OCI-LY3 (cell line): ENCODE results near the gene FSTL4.

Experiments used
- H2AFZ ChIP-seq: fragments of 200-600, 300-600 bp; shearing (Covaris generic); 2 replicates; pipeline ENCODE4 v1.6.0; 2014; ENCODE audit warnings: antibody characterized with exemption, low read depth, low read length
- H3K27ac ChIP-seq: fragments of 200-600, 300-600 bp; sonication (generic); 2 replicates; pipeline ENCODE4 v1.5.1; 2014; ENCODE audit warnings: mild to moderate bottlenecking, low read length, moderate library complexity, mixed read lengths
- H3K27me3 ChIP-seq: fragments of 200-600, 300-600 bp; sonication (generic); 2 replicates; pipeline ENCODE4 v1.6.1; 2014; ENCODE audit warnings: low read depth, low read length, mixed read lengths
- H3K36me3 ChIP-seq: fragments of 200-600, 300-600 bp; sonication (generic); replicated peaks from 2 replicates; pipeline ENCODE3; 2014; ENCODE audit warnings: low read depth, low read length, mixed read lengths
- H3K4me1 ChIP-seq: fragments of 300-600, 200-600 bp; sonication (generic); 2 replicates; pipeline ENCODE4 v1.6.1; 2014; ENCODE audit warnings: low read length, mixed read lengths
- H3K4me2 ChIP-seq: fragments of 200-600, 300-600 bp; sonication (generic); 2 replicates; pipeline ENCODE4 v1.6.1; 2014; ENCODE audit warnings: low read length, mixed read lengths
- H3K4me3 ChIP-seq: fragments of 300-600, 200-600 bp; sonication (generic); 2 replicates; pipeline ENCODE4 v1.5.1; 2014; ENCODE audit warnings: antibody characterized with exemption, mild to moderate bottlenecking, low read length, moderate library complexity
- H3K79me2 ChIP-seq: fragments of 300-600, 200-600 bp; shearing (Covaris generic); 2 replicates; pipeline ENCODE4 v1.6.1; 2014; ENCODE audit warnings: mild to moderate bottlenecking, low read length, mixed read lengths
- H3K9ac ChIP-seq: fragments of 300-600, 200-600 bp; shearing (Covaris generic); 2 replicates; pipeline ENCODE4 v1.6.0; 2014; ENCODE audit warnings: mild to moderate bottlenecking, low read length, moderate library complexity
- H3K9me3 ChIP-seq: fragments of 200-600, 300-600 bp; shearing (Covaris generic); 2 replicates; pipeline ENCODE4 v1.6.1; 2014; ENCODE audit warnings: low read length, mixed read lengths; ENCODE audit not compliant: insufficient read depth
- H4K20me1 ChIP-seq: fragments of 200-600, 300-600 bp; sonication (generic); 2 replicates; pipeline ENCODE4 v1.6.1; 2016; ENCODE audit warnings: low read length, mixed read lengths; ENCODE audit not compliant: insufficient read depth
- CTCF ChIP-seq: fragments of 200-600, 300-600 bp; sonication (generic); IDR thresholded peaks from 2 replicates; pipeline ENCODE4 v1.5.1; 2014; ENCODE audit warnings: antibody characterized with exemption, low read length, low read depth
- EZH2phosphoT487 ChIP-seq: fragments of 200-600 bp; shearing (Covaris generic); IDR thresholded peaks from 2 replicates; pipeline ENCODE4 v1.6.1; 2018; ENCODE audit warnings: antibody characterized with exemption, mixed run types, low read depth

Gene FSTL4

GRCh38 chr5:133471699-133472098, 140.6 kb downstream of the FSTL4 start:
- TF ChIP-seq CTCF: peak; percentile 19; the same call in 1 of the 2 replicates
- no peak for TF ChIP-seq EZH2phosphoT487
- no peak overlapping the region for H3K9ac ChIP-seq
- H3K4me1 ChIP-seq: no peaks in the 10 kb centered on the region
- no peaks in the 10 kb centered on the region for H4K20me1 ChIP-seq
- H3K27ac ChIP-seq: no peak overlapping the region
- H3K4me3 ChIP-seq: no peak overlapping the region
- H2AFZ ChIP-seq: no peak overlapping the region
- no peaks in the 10 kb centered on the region for H3K36me3 ChIP-seq
- peaks cover 2% of the 10 kb centered on the region; the same call in 1 of the 2 replicates for H3K27me3 ChIP-seq
- no peaks in the 10 kb centered on the region for H3K9me3 ChIP-seq
- no peak overlapping the region for H3K4me2 ChIP-seq
- no peaks in the 10 kb centered on the region for H3K79me2 ChIP-seq

- Histone ChIP-seq H3K36me3 (no peaks in the 10 kb centered on the region), H3K27me3 (no peaks in the 10 kb centered on the region; the same call in 1 of the 2 replicates)
- TF ChIP-seq EZH2phosphoT487 (no peak), CTCF (no peak)
Observed at GRCh38 chr5:133470841-133471240, 141.5 kb downstream of the FSTL4 start.

GRCh38 chr5:133469846-133470245, 142.5 kb downstream of the FSTL4 start:
- Histone ChIP-seq H3K4me3 (no peak overlapping the region), H3K9ac (no peak overlapping the region), H4K20me1 (no peaks in the 10 kb centered on the region), H3K9me3 (no peaks in the 10 kb centered on the region), H3K79me2 (no peaks in the 10 kb centered on the region), H3K4me2 (no peak overlapping the region), H3K4me1 (no peaks in the 10 kb centered on the region), H3K27me3 (no peaks in the 10 kb centered on the region; the same call in 1 of the 2 replicates), H3K27ac (no peak overlapping the region), H2AFZ (no peak overlapping the region), H3K36me3 (no peaks in the 10 kb centered on the region)
- TF ChIP-seq EZH2phosphoT487 (no peak), CTCF (no peak)

More at GRCh38 chr5:133470841-133471240, 141.5 kb downstream of the FSTL4 start:
- Histone ChIP-seq H3K4me3 (no peak overlapping the region), H3K27ac (no peak overlapping the region), H3K9me3 (no peaks in the 10 kb centered on the region), H2AFZ (no peak overlapping the region), H3K4me1 (no peaks in the 10 kb centered on the region), H4K20me1 (no peaks in the 10 kb centered on the region), H3K79me2 (no peaks in the 10 kb centered on the region), H3K9ac (no peak overlapping the region), H3K4me2 (no peak overlapping the region)

- Histone ChIP-seq H3K4me3 (no peak overlapping the region), H4K20me1 (no peaks in the 10 kb centered on the region), H3K36me3 (no peaks in the 10 kb centered on the region), H3K9ac (no peak overlapping the region), H3K4me2 (no peak overlapping the region), H2AFZ (no peak overlapping the region), H3K9me3 (no peaks in the 10 kb centered on the region), H3K79me2 (no peaks in the 10 kb centered on the region), H3K27ac (no peak overlapping the region), H3K4me1 (no peaks in the 10 kb centered on the region), H3K27me3 (no peaks in the 10 kb centered on the region)
- no peak for TF ChIP-seq EZH2phosphoT487
- TF ChIP-seq CTCF: no peak
Observed at GRCh38 chr5:133469252-133469651, 143.1 kb downstream of the FSTL4 start.
